T-cell (primary cell): ENCODE measurements around the gene TICAM2. TPM values are rescaled to one million over a fixed set of nuclear protein-coding genes. Genes with fewer than 3 reads are reported as not detected.
A peak's percentile ranks its signal among the peaks of the same experiment; 100 is the strongest.

ENCODE experiments used
- ATAC-seq, 4 experiments: fragments of 200-7000 bp in 3 of 4; fragments of 150-1000 bp in 1 of 4; cut with Tn5 transposase; replicated peaks in 1 of 4; 1 replicate in 3 of 4; 2 replicates in 1 of 4; pipeline ENCODE4 v1.10.0; 2021; ENCODE audit warnings: moderate library complexity in 3 of 4, mild to moderate bottlenecking in 2 of 4, moderate number of reproducible peaks in 1 of 4
- CTCF ChIA-PET, 2 donors: fragments of 300-600 bp; sonication (Branson Sonifier 250); formaldehyde crosslinking; loops; one replicate each; lab custom pipeline; 2022; ENCODE audit warnings: antibody characterized with exemption in 2 of 2; lab: Charles Lee
- POLR2A ChIA-PET, 2 donors: fragments of 300-600 bp; sonication (Branson Sonifier 250); formaldehyde crosslinking; loops; one replicate each; lab custom pipeline; 2022; ENCODE audit warnings: antibody characterized with exemption in 2 of 2; lab: Charles Lee
- DNase-seq, 35 experiments: peaks; one replicate each; pipeline versions ENCODE4 v3.0.0 to v3.0.0-alpha.2; 2013 to 2023
- H3K27ac ChIP-seq: one replicate; pipeline ENCODE4 v1.5.1; 2013; ENCODE audit warnings: low read length
- H3K27me3 ChIP-seq, 2 experiments: replicated peaks in 1 of 2; 1 replicate in 1 of 2; 2 replicates in 1 of 2; pipeline versions ENCODE4 v1.6.1 to v1.7.0; 2013; ENCODE audit warnings: low read length in 1 of 2, mixed read lengths in 1 of 2; ENCODE audit not compliant: control insufficient read depth in 2 of 2, insufficient read depth in 2 of 2; ENCODE audit errors: extremely low read depth in 1 of 2
- H3K36me3 ChIP-seq, 2 donors: 1 replicate in 1 of 2; 2 replicates in 1 of 2; pipeline versions ENCODE4 v1.6.1 to v1.7.0; 2013; ENCODE audit warnings: low read length in 1 of 2; ENCODE audit not compliant: control insufficient read depth in 2 of 2, insufficient read depth in 1 of 2; ENCODE audit errors: extremely low read depth in 1 of 2
- H3K4me1 ChIP-seq, 2 experiments: 1 replicate in 1 of 2; 2 replicates in 1 of 2; pipeline versions ENCODE4 v1.6.1 to v1.7.0; 2013; ENCODE audit warnings: low read length in 2 of 2, mixed read lengths in 1 of 2; ENCODE audit not compliant: insufficient read depth in 2 of 2, control insufficient read depth in 1 of 2; ENCODE audit errors: extremely low read depth in 1 of 2
- H3K4me3 ChIP-seq, 2 donors: 1 replicate in 1 of 2; 2 replicates in 1 of 2; pipeline versions ENCODE4 v1.5.1 to v1.7.0; 2013; ENCODE audit warnings: mild to moderate bottlenecking in 2 of 2, low read length in 1 of 2, moderate library complexity in 1 of 2; ENCODE audit not compliant: control insufficient read depth in 1 of 2; ENCODE audit errors: extremely low read depth in 1 of 2
- H3K9me3 ChIP-seq: 2 replicates; pipeline ENCODE4 v1.7.0; 2013
- H3K27ac Mint-ChIP-seq, 2 donors: one replicate each; pipeline ENCODE4 v1.8.0; 2020 to 2021; ENCODE audit warnings: mild to moderate bottlenecking in 2 of 2, mixed read lengths in 2 of 2
- H3K27me3 Mint-ChIP-seq, 2 donors: one replicate each; pipeline ENCODE4 v1.8.0; 2021 to 2022; ENCODE audit warnings: mixed read lengths in 2 of 2
- H3K36me3 Mint-ChIP-seq: one replicate; pipeline ENCODE4 v1.8.0; 2021; ENCODE audit warnings: mixed read lengths
- H3K4me1 Mint-ChIP-seq, 3 donors: one replicate each; pipeline ENCODE4 v1.8.0; 2020 to 2022; ENCODE audit warnings: mixed read lengths in 3 of 3, mild to moderate bottlenecking in 1 of 3
- H3K4me3 Mint-ChIP-seq, 3 donors: one replicate each; pipeline ENCODE4 v1.8.0; 2020 to 2022; ENCODE audit warnings: mild to moderate bottlenecking in 3 of 3, mixed read lengths in 3 of 3, moderate library complexity in 3 of 3
- H3K9me3 Mint-ChIP-seq, 3 donors: one replicate each; pipeline ENCODE4 v1.8.0; 2020 to 2022; ENCODE audit warnings: mixed read lengths in 3 of 3
- WGBS: methylation state at CpG from one replicate; pipeline ENCODE4 v1.1.5; 2013; ENCODE audit warnings: missing lambda C conversion rate; ENCODE audit not compliant: insufficient coverage; 5-methylcytosine and 5-hydroxymethylcytosine counted together
- total RNA-seq, 35 experiments: library from RNA in 6 of 35; stranded (reverse) in 6 of 35; fragments of 120-200 nt in 1 of 35; gene quantifications; one replicate each; pipeline versions ENCODE4 v1.2.1 to v1.2.4 and lab custom pipeline; 2013 to 2026

TICAM2 gene
- total RNA-seq, 5 donors from 2014 or later (not counting 1 experiment from before 2014, with no cell fraction given): 0.51 to 1.7 (median 0.82) TPM

DNA sequence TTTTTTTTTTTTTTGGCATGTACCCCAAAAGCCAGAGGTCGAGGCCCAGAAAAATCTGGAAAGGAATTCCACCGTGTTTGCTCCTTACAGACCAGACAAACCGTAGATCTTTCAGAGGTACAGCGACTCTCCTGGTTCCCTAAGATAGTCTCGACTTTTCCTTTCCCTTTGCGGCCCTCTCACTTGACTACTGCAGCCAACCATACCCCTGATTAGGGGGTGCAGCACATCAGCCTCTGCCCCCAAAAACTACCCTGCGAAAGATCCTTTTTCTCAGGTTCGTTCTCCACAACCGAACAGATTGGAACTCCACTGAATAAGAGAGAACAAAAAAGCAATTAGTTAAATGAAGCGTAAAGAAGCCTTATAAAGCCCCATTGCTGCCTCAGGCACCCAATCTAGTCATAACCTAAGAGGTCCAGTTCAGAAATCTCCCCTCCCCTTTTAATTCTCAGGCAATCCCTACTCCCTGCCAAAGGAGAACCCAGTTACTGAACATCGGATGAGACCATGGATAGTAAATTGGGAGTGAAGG, 379 bp upstream of the TICAM2 start:
- DNase-seq (no peak), ATAC-seq (peak in 1 of 4 experiments; percentile 11)
- WGBS: 57% methylated on average over 4 of the region's 11 CpGs
- Histone ChIP-seq H3K9me3 (no peaks in the 10 kb centered on the region), H3K36me3 (no peaks in the 10 kb centered on the region), H3K4me3 (peak overlapping the region; percentile 52 to 54), H3K4me1 (peaks cover 9 to 11% of the 10 kb centered on the region in 2 experiments), H3K27me3 (no peaks in the 10 kb centered on the region), H3K27ac (peak overlapping the region; percentile 52)
- Mint-ChIP-seq H3K36me3 (peaks cover 7% of the 10 kb centered on the region), H3K9me3 (no peaks in the 10 kb centered on the region), H3K4me3 (peak overlapping the region; percentile 63 to 78 (median 76)), H3K27ac (peak overlapping the region; percentile 75 to 78), H3K27me3 (no peaks in the 10 kb centered on the region), H3K4me1 (peaks cover 21 to 38% (median 32%) of the 10 kb centered on the region in 3 donors)
- ChIA-PET CTCF (interaction anchor here in 1 of 2 donors (0.7 to 1.6 kb wide), 3 partner anchors 16 to 224 kb away, joined by 6 to 7 read pairs (median 7); no protein-coding TSS in a partner anchor), POLR2A (interaction anchor here in 1 of 2 donors (1.5 kb wide), 1 partner anchor 22 kb away, joined by 5 read pairs; no protein-coding TSS in a partner anchor)

DNA sequence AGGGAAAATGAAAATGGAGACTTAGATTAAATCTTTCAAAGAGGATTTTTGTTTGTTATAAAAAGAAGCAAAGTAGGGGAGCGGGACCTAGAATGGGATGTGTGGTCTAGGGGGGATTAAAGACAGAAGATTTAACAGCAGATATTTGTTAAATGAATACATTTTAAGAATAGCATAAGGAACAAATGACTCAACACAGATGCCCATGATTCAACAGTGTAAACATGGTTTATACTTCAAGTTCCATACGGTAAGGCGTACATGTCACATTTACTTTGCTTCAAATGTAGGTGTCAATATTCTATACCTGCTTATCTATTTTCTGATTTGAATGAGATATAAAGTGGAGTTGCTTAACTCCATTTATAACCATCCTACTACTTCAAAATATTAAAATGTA, 1.5 kb downstream of the TICAM2 start:
- no peaks in the 10 kb centered on the region for H3K36me3 ChIP-seq
- peak overlapping the region; percentile 2 to 43 (median 13) for H3K4me3 Mint-ChIP-seq
- CTCF ChIA-PET: interaction anchor here in 1 of 2 donors (1.2 kb wide), 1 partner anchor 25 kb away, joined by 3 read pairs; the partner anchor contains the start of gene TMED7
- H3K27me3 Mint-ChIP-seq: no peaks in the 10 kb centered on the region
- H3K27ac Mint-ChIP-seq: no peak overlapping the region
- no CpG with 5 or more reads among the region's 3 CpGs for whole genome bisulfite sequencing
- POLR2A ChIA-PET: interaction anchor here in 1 of 2 donors (1.5 kb wide), 1 partner anchor 24 kb away, joined by 5 read pairs; no protein-coding TSS in a partner anchor
- H3K27me3 ChIP-seq: no peaks in the 10 kb centered on the region
- H3K9me3 ChIP-seq: no peaks in the 10 kb centered on the region
- DNase-seq: no peak
- H3K9me3 Mint-ChIP-seq: no peaks in the 10 kb centered on the region
- H3K4me1 ChIP-seq: peaks cover 9 to 11% of the 10 kb centered on the region in 2 experiments
- H3K36me3 Mint-ChIP-seq: peaks cover 5% of the 10 kb centered on the region
- no peak for ATAC-seq
- no peak overlapping the region for H3K4me3 ChIP-seq
- no peak overlapping the region for H3K27ac ChIP-seq
- peaks cover 18 to 29% (median 26%) of the 10 kb centered on the region in 3 donors for H3K4me1 Mint-ChIP-seq

GRCh38 chr5:115599924-115600323, 2.4 kb downstream of the TICAM2 start:
- no peak overlapping the region for H3K4me3 ChIP-seq
- CTCF ChIA-PET: interaction anchor here in 1 of 2 donors (0.5 kb wide), 1 partner anchor 513 kb away, joined by 3 read pairs; no protein-coding TSS in a partner anchor
- Mint-ChIP-seq H3K4me3 (peak overlapping the region; percentile 10 to 43 (median 13)), H3K27ac (peak overlapping the region in 1 of 2 donors; percentile 30), H3K27me3 (no peaks in the 10 kb centered on the region), H3K36me3 (peaks cover 2% of the 10 kb centered on the region), H3K4me1 (peaks cover 18 to 29% (median 24%) of the 10 kb centered on the region in 3 donors), H3K9me3 (no peaks in the 10 kb centered on the region)
- POLR2A ChIA-PET: no interaction called here
- no peaks in the 10 kb centered on the region for H3K36me3 ChIP-seq
- H3K9me3 ChIP-seq: no peaks in the 10 kb centered on the region
- H3K4me1 ChIP-seq: peaks cover 9 to 11% of the 10 kb centered on the region in 2 experiments
- DNase-seq (no peak), ATAC-seq (no peak)
- no peak overlapping the region for H3K27ac ChIP-seq
- 100% methylated on average over 2 of the region's 2 CpGs for WGBS
- no peaks in the 10 kb centered on the region for H3K27me3 ChIP-seq

- Histone ChIP-seq H3K9me3 (no peaks in the 10 kb centered on the region), H3K27ac (no peak overlapping the region), H3K4me1 (peaks cover 9 to 11% of the 10 kb centered on the region in 2 experiments), H3K36me3 (no peaks in the 10 kb centered on the region), H3K4me3 (no peak overlapping the region), H3K27me3 (no peaks in the 10 kb centered on the region)
- H3K27ac Mint-ChIP-seq: no peak overlapping the region
- ChIA-PET CTCF (interaction anchor here in 1 of 2 donors (0.5 kb wide), 1 partner anchor 513 kb away, joined by 3 read pairs; no protein-coding TSS in a partner anchor), POLR2A (no interaction called here)
- H3K4me3 Mint-ChIP-seq: peak overlapping the region in 1 of 3 donors; percentile 10
- DNase-seq (peak in 1 of 35 experiments; percentile 12), ATAC-seq (no peak)
- 100% methylated on average over 1 of the region's 1 CpG for WGBS
- H3K9me3 Mint-ChIP-seq: no peaks in the 10 kb centered on the region
- no peaks in the 10 kb centered on the region for H3K27me3 Mint-ChIP-seq
- peaks cover 18 to 29% (median 24%) of the 10 kb centered on the region in 3 donors for H3K4me1 Mint-ChIP-seq
- H3K36me3 Mint-ChIP-seq: peaks cover 2% of the 10 kb centered on the region
These were observed 2.8 kb downstream of the TICAM2 start for GRCh38 chr5:115599502-115599901.

DNA sequence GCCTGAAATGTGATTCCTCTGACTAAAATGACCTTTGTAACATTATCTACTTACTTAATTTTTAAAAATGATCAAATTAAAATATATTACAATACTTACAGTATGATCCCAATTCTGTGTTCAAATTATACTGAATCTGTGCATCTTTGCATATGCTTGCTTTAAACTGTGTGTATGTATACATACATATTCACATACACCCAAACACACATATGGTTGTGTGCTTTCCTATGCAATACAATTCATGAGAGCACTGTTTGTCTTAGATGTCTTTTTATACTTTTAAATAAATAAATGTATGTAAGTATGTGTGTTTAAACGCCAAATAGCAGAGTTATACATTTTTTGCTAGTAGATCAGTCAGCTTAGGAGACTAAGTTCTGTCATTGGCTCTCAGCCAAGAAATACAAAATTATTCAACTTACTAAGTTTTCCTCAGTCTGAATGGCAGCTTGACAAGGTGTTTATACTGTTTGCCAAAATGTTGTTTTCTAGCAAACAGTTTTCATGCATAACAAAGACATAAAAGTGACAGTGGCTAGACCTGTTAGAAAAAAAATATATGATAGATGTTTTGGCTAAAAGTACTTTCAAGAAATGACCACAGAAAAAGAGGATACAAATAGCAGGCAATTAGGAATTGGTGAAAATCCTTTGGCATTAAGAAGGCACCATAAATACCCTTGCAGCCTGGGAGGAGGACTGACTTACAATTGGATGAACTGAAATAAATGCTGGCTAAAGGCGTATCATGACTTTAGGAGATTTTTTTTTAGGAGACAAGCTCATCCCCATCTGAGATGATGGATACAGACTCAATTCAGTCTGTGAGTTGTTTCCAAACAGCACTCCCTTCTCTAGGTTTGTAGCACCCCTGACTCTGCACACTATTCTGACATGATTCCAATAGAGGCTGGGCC, 7.9 kb downstream of the TICAM2 start:
- no CpG with 5 or more reads among the region's 2 CpGs for WGBS
- no peak for DNase-seq
- Mint-ChIP-seq H3K27ac (no peak overlapping the region), H3K36me3 (no peaks in the 10 kb centered on the region), H3K27me3 (no peaks in the 10 kb centered on the region), H3K4me1 (peaks cover 0 to 2% (median under 1%) of the 10 kb centered on the region in 3 donors), H3K4me3 (no peak overlapping the region), H3K9me3 (no peaks in the 10 kb centered on the region)
- ATAC-seq: no peak
- Histone ChIP-seq H3K4me3 (no peak overlapping the region), H3K36me3 (no peaks in the 10 kb centered on the region), H3K9me3 (no peaks in the 10 kb centered on the region), H3K27me3 (no peaks in the 10 kb centered on the region), H3K27ac (no peak overlapping the region), H3K4me1 (no peaks in the 10 kb centered on the region)
- ChIA-PET POLR2A (no interaction called here), CTCF (interaction anchor here in 1 of 2 donors (0.5 to 0.6 kb wide), 2 partner anchors 20 to 493 kb away, joined by 3 to 4 read pairs; no protein-coding TSS in a partner anchor)

DNA sequence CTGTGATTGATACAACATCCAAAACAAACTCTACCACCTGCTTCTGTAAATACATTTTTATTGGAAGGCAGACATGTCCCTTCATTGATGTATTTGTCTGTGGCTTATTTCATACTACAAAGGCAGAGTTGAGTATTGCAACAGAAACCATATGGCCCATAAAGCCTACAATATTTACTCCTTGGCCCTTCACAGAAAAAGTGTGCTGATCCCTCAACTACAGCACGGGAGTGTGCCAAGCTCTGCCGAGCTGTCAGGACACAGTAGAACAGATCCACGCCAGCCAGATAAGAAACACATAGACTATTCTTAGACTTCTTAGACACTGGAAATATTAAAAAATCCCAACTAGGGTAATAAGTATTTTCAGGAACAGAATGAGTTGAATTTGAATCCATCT, 13.2 kb downstream of the TICAM2 start:
- H3K27me3 Mint-ChIP-seq: no peaks in the 10 kb centered on the region
- H3K27ac ChIP-seq: no peak overlapping the region
- no peaks in the 10 kb centered on the region for H3K4me1 ChIP-seq
- H3K4me1 Mint-ChIP-seq: no peaks in the 10 kb centered on the region
- DNase-seq: no peak
- no peak overlapping the region for H3K4me3 ChIP-seq
- no peaks in the 10 kb centered on the region for H3K9me3 ChIP-seq
- ChIA-PET POLR2A (no interaction called here), CTCF (interaction anchor here in 1 of 2 donors (1.0 to 2.2 kb wide), 4 partner anchors 15 to 280 kb away, joined by 3 to 9 read pairs (median 4); no protein-coding TSS in a partner anchor)
- H3K27me3 ChIP-seq: no peaks in the 10 kb centered on the region
- no peaks in the 10 kb centered on the region for H3K9me3 Mint-ChIP-seq
- no peak for ATAC-seq
- WGBS: no CpG with 5 or more reads among the region's 3 CpGs
- no peaks in the 10 kb centered on the region for H3K36me3 ChIP-seq
- H3K4me3 Mint-ChIP-seq: no peak overlapping the region
- H3K27ac Mint-ChIP-seq: no peak overlapping the region
- H3K36me3 Mint-ChIP-seq: no peaks in the 10 kb centered on the region
